ENCODE results near the gene NEK6.

The NEK6 gene

DNA sequence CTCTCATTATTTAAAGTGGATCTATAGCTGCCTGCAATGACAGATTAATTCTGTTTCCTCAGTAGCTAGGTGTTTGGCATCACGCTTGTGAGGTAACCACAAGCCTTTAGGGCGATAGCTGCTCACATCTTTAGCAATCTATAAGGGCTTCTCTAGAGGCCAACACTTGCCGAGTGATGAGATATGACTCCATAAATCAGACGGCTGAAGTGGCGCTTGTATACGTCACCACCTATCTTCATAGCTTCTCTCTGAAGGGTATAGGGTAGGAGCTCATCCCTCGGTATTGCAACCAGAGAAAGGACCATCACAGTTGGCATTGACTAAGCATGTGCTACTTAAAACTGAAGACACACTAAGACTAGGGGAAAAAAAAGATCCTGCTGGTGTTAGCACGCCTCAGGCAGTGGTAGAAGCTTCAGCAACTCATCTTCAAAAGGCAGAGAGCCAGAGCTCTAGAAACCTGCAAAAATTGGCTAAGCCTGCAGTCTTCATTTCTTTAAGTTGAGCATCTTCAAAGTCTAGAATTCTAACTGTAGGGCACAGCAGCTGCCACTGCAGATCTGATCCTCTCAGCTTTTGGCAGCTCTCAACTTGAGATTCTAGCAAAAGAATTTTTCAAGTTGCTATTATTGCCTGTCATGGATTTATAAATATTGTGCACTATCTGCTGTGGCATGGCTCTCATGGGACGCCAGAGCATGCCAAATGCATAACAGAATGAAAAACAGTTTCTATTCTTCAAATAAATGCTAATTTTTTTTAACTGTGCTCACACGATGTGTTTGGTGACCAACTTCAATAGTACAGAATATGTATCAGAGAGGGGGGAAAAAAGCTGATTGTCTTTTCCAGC lies 120.0 kb downstream of the NEK6 start:
- TF ChIP-seq, protein P1, sequence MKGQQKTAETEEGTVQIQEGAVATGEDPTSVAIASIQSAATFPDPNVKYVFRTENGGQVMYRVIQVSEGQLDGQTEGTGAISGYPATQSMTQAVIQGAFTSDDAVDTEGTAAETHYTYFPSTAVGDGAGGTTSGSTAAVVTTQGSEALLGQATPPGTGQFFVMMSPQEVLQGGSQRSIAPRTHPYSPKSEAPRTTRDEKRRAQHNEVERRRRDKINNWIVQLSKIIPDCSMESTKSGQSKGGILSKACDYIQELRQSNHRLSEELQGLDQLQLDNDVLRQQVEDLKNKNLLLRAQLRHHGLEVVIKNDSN (IDR thresholded peaks at IDR 0.05) = no peak
- TF ChIP-seq REST (IDR thresholded peaks at IDR 0.05; ENCODE audit: low read depth) (no peak), MAX (IDR thresholded peaks at IDR 0.05) (no peak), TEAD4 (IDR thresholded peaks at IDR 0.05) (no peak), ZBTB7A (IDR thresholded peaks at IDR 0.05; ENCODE audit: low read depth) (no peak), CEBPB (IDR thresholded peaks at IDR 0.05) (no peak), TCF12 (IDR thresholded peaks at IDR 0.05; ENCODE audit: low read depth) (no peak), TAF1 (IDR thresholded peaks at IDR 0.05; ENCODE audit: low read depth) (no peak)

- no peak for TF ChIP-seq REST (IDR thresholded peaks at IDR 0.05; ENCODE audit: low read depth)
- TF ChIP-seq EP300 (IDR thresholded peaks at IDR 0.05; ENCODE audit: borderline replicate concordance) = no peak
- TF ChIP-seq TCF12 (IDR thresholded peaks at IDR 0.05; ENCODE audit: low read depth) = no peak
- TF ChIP-seq NFIC (IDR thresholded peaks at IDR 0.05) = no peak
- TF ChIP-seq EGR1 (IDR thresholded peaks at IDR 0.05) = no peak
These were observed 123.6 kb downstream of the NEK6 start for GRCh38 chr9:124381170-124381945.

- TF ChIP-seq CREB1 (IDR thresholded peaks at IDR 0.05; ENCODE audit: low read depth) (no peak), CEBPB (IDR thresholded peaks at IDR 0.05) (no peak), TEAD4 (IDR thresholded peaks at IDR 0.05) (no peak), ZBTB7A (IDR thresholded peaks at IDR 0.05; ENCODE audit: low read depth) (no peak), NFIC (IDR thresholded peaks at IDR 0.05) (no peak), EGR1 (IDR thresholded peaks at IDR 0.05) (no peak), TAF1 (IDR thresholded peaks at IDR 0.05; ENCODE audit: low read depth) (no peak), MAX (IDR thresholded peaks at IDR 0.05) (no peak), REST (IDR thresholded peaks at IDR 0.05; ENCODE audit: low read depth) (no peak), EP300 (IDR thresholded peaks at IDR 0.05; ENCODE audit: borderline replicate concordance) (no peak), TCF12 (IDR thresholded peaks at IDR 0.05; ENCODE audit: low read depth) (no peak), FOXM1 (IDR thresholded peaks at IDR 0.05; ENCODE audit: borderline replicate concordance, low read depth) (no peak), RAD21 (IDR thresholded peaks at IDR 0.05; ENCODE audit: low read depth) (no peak), YY1 (IDR thresholded peaks at IDR 0.05; ENCODE audit: low read depth) (no peak)
- TF ChIP-seq, protein P1 (IDR thresholded peaks at IDR 0.05) = no peak
These were observed 126.5 kb downstream of the NEK6 start for GRCh38 chr9:124384210-124384609.

GRCh38 chr9:124384846-124385245 lies 127.1 kb downstream of the NEK6 start:
- no peak for TF ChIP-seq TAF1 (IDR thresholded peaks at IDR 0.05; ENCODE audit: low read depth)
- no peak for TF ChIP-seq MAX (IDR thresholded peaks at IDR 0.05)
- no peak for TF ChIP-seq ZBTB7A (IDR thresholded peaks at IDR 0.05; ENCODE audit: low read depth)
- no peak for TF ChIP-seq YY1 (IDR thresholded peaks at IDR 0.05; ENCODE audit: low read depth)
- TF ChIP-seq NFIC (IDR thresholded peaks at IDR 0.05) = no peak
- TF ChIP-seq EGR1 (IDR thresholded peaks at IDR 0.05) = no peak
- no peak for TF ChIP-seq EP300 (IDR thresholded peaks at IDR 0.05; ENCODE audit: borderline replicate concordance)
- TF ChIP-seq, protein P1 (IDR thresholded peaks at IDR 0.05) = no peak
- TF ChIP-seq CEBPB (IDR thresholded peaks at IDR 0.05) = no peak
- no peak for TF ChIP-seq RAD21 (IDR thresholded peaks at IDR 0.05; ENCODE audit: low read depth)
- no peak for TF ChIP-seq REST (IDR thresholded peaks at IDR 0.05; ENCODE audit: low read depth)
- TF ChIP-seq TCF12 (IDR thresholded peaks at IDR 0.05; ENCODE audit: low read depth) = no peak
- TF ChIP-seq CREB1 (IDR thresholded peaks at IDR 0.05; ENCODE audit: low read depth) = no peak
- TF ChIP-seq TEAD4 (IDR thresholded peaks at IDR 0.05) = no peak
- no peak for TF ChIP-seq FOXM1 (IDR thresholded peaks at IDR 0.05; ENCODE audit: borderline replicate concordance, low read depth)

Data from Ishikawa (cell line).